Measurements from ENCODE around the gene KLHL9.
A peak's percentile ranks its signal among the peaks of the same experiment; 100 is the strongest.

Gene KLHL9

GRCh38 chr9:21333226-21333625 is 2.0 kb downstream of the KLHL9 start:
- H3K4me3 ChIP-seq (ENCODE audit: low read length): peak overlapping the region; percentile 99
- no peak for TF ChIP-seq ZNF274 (IDR thresholded peaks at IDR 0.05; ENCODE audit: low read depth, low read length)

GRCh38 chr9:21331676-21332402 is 3.4 kb downstream of the KLHL9 start:
- no peak for TF ChIP-seq ZNF274 (IDR thresholded peaks at IDR 0.05; ENCODE audit: low read depth, low read length)

GRCh38 chr9:21326526-21327139 is 8.6 kb downstream of the KLHL9 start:
- no peak for TF ChIP-seq ZNF274 (IDR thresholded peaks at IDR 0.05; ENCODE audit: low read depth, low read length)
- H3K4me3 ChIP-seq (ENCODE audit: low read length): no peak overlapping the region

More at GRCh38 chr9:21331676-21332402, 3.4 kb downstream of the KLHL9 start:
- peak overlapping the region; percentile 18 for H3K4me3 ChIP-seq (ENCODE audit: low read length)

GRCh38 chr9:21324047-21324446 is 11.2 kb downstream of the KLHL9 start:
- no peak for TF ChIP-seq ZNF274 (IDR thresholded peaks at IDR 0.05; ENCODE audit: low read depth, low read length)
- no peak overlapping the region for H3K4me3 ChIP-seq (ENCODE audit: low read length)

GRCh38 chr9:21322911-21323461 is 12.2 kb downstream of the KLHL9 start:
- no peak overlapping the region for H3K4me3 ChIP-seq (ENCODE audit: low read length)
- no peak for TF ChIP-seq ZNF274 (IDR thresholded peaks at IDR 0.05; ENCODE audit: low read depth, low read length)

- TF ChIP-seq ZNF274 (IDR thresholded peaks at IDR 0.05; ENCODE audit: low read depth, low read length): no peak
- no peak overlapping the region for H3K4me3 ChIP-seq (ENCODE audit: low read length)
These were observed 14.7 kb downstream of the KLHL9 start for GRCh38 chr9:21320465-21320864.

- TF ChIP-seq ZNF274 (IDR thresholded peaks at IDR 0.05; ENCODE audit: low read depth, low read length): no peak
- H3K4me3 ChIP-seq (ENCODE audit: low read length): no peak overlapping the region
These were observed 17.0 kb downstream of the KLHL9 start for GRCh38 chr9:21317956-21318923.

GRCh38 chr9:21316860-21317259 is 18.3 kb downstream of the KLHL9 start:
- TF ChIP-seq ZNF274 (IDR thresholded peaks at IDR 0.05; ENCODE audit: low read depth, low read length): no peak
- no peak overlapping the region for H3K4me3 ChIP-seq (ENCODE audit: low read length)

GRCh38 chr9:21316032-21316842 is 19.0 kb downstream of the KLHL9 start:
- H3K4me3 ChIP-seq (ENCODE audit: low read length): no peak overlapping the region
- TF ChIP-seq ZNF274 (IDR thresholded peaks at IDR 0.05; ENCODE audit: low read depth, low read length): no peak

GRCh38 chr9:21314152-21314551 is 21.1 kb downstream of the KLHL9 start:
- TF ChIP-seq ZNF274 (IDR thresholded peaks at IDR 0.05; ENCODE audit: low read depth, low read length): no peak
- H3K4me3 ChIP-seq (ENCODE audit: low read length): no peak overlapping the region

GRCh38 chr9:21311889-21312288 is 23.3 kb downstream of the KLHL9 start:
- no peak overlapping the region for H3K4me3 ChIP-seq (ENCODE audit: low read length)
- TF ChIP-seq ZNF274 (IDR thresholded peaks at IDR 0.05; ENCODE audit: low read depth, low read length): no peak

GRCh38 chr9:21305213-21305612 is 30.0 kb downstream of the KLHL9 start, which contains the start of gene IFNA5:
Gene IFNA5 (minus strand): TSS chr9:21305313. CDS start chr9:21305256, 57 bp downstream.
- TF ChIP-seq ZNF274 (IDR thresholded peaks at IDR 0.05; ENCODE audit: low read depth, low read length): no peak
- no peak within 1 kb of the TSS for H3K4me3 ChIP-seq (ENCODE audit: low read length)

GRCh38 chr9:21295992-21296391 is 39.2 kb downstream of the KLHL9 start:
- TF ChIP-seq ZNF274 (IDR thresholded peaks at IDR 0.05; ENCODE audit: low read depth, low read length): no peak
- no peak overlapping the region for H3K4me3 ChIP-seq (ENCODE audit: low read length)

Measured in GM08714 (cell line).